OCI-LY3 (cell line): ENCODE results near the gene LACTBL1.

ENCODE experiments used
- EZH2phosphoT487 ChIP-seq: fragments of 200-600 bp; shearing (Covaris generic); IDR thresholded peaks from 2 replicates; pipeline ENCODE4 v1.6.1; 2018; ENCODE audit warnings: antibody characterized with exemption, mixed run types, low read depth
- TF ChIP-seq, protein P1 (sequence below): fragments of 200-600, 300-600 bp; sonication (generic); IDR thresholded peaks from 2 replicates; pipeline ENCODE4 v1.5.1; 2014; ENCODE audit warnings: antibody characterized with exemption, low read length, low read depth

DNA sequence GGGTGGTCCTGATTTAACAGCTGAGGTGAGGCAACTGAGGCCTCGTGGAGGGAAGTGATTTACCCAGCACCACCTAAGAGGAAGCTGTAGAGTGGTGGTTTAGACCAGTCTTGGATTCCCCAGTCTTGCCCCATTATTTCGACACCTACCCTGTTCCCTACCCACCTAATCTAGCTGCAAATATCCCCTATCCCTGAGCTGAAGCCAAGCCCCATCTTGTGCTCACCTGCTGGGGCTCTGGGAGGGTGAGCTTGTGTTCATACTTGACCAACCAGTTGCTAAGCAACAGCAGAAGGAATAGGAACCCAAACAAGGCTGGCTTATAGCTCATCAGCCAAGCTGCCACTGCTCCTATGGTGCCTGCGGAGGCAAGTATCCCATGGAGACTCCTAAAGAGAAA is 41.0 kb upstream of the LACTBL1 start:
- TF ChIP-seq, protein P1, sequence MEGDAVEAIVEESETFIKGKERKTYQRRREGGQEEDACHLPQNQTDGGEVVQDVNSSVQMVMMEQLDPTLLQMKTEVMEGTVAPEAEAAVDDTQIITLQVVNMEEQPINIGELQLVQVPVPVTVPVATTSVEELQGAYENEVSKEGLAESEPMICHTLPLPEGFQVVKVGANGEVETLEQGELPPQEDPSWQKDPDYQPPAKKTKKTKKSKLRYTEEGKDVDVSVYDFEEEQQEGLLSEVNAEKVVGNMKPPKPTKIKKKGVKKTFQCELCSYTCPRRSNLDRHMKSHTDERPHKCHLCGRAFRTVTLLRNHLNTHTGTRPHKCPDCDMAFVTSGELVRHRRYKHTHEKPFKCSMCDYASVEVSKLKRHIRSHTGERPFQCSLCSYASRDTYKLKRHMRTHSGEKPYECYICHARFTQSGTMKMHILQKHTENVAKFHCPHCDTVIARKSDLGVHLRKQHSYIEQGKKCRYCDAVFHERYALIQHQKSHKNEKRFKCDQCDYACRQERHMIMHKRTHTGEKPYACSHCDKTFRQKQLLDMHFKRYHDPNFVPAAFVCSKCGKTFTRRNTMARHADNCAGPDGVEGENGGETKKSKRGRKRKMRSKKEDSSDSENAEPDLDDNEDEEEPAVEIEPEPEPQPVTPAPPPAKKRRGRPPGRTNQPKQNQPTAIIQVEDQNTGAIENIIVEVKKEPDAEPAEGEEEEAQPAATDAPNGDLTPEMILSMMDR: no peak
- TF ChIP-seq EZH2phosphoT487: no peak
